ENCODE results near the gene CACNG4.
"Not testable (repeated sequence)": the region's sequence is repeated elsewhere in the genome, so short reads cannot be mapped to it uniquely, and the experiment has no call there.

CACNG4 gene

GRCh38 chr17:67018471-67019434 lies 54.2 kb downstream of the CACNG4 start:
- DNase-seq, result no peak

GRCh38 chr17:67019809-67020208 lies 55.3 kb downstream of the CACNG4 start:
- DNase-seq, result no peak

GRCh38 chr17:67020293-67020766 lies 55.8 kb downstream of the CACNG4 start:
- no peak for DNase-seq

GRCh38 chr17:67021196-67021595 lies 56.7 kb downstream of the CACNG4 start:
- DNase-seq, result no peak

- no peak for DNase-seq
Observed at GRCh38 chr17:67021743-67022450, 57.4 kb downstream of the CACNG4 start.

GRCh38 chr17:67022451-67022810 lies 57.9 kb downstream of the CACNG4 start:
- no peak for DNase-seq

- DNase-seq, result no peak
Observed at GRCh38 chr17:67024736-67025135, 60.2 kb downstream of the CACNG4 start.

GRCh38 chr17:67025216-67025792 lies 60.8 kb downstream of the CACNG4 start:
- no peak for DNase-seq

- no peak for DNase-seq
Observed at GRCh38 chr17:67026341-67026740, 61.8 kb downstream of the CACNG4 start.

- DNase-seq, result no peak
Observed at GRCh38 chr17:67027031-67027628, 62.6 kb downstream of the CACNG4 start.

- no peak for DNase-seq
Observed at GRCh38 chr17:67030641-67031040, 66.1 kb downstream of the CACNG4 start.

GRCh38 chr17:67032382-67032781 lies 67.9 kb downstream of the CACNG4 start:
- no peak for DNase-seq

GRCh38 chr17:67032985-67033384 lies 68.5 kb downstream of the CACNG4 start:
- no peak for DNase-seq

GRCh38 chr17:67033613-67034012 lies 69.1 kb downstream of the CACNG4 start:
- DNase-seq, result no peak

GRCh38 chr17:67035131-67036083 lies 70.9 kb downstream of the CACNG4 start:
- DNase-seq, result no peak

GRCh38 chr17:67038861-67039365 lies 74.4 kb downstream of the CACNG4 start:
- DNase-seq, result no peak

GRCh38 chr17:67040652-67041051 lies 76.1 kb downstream of the CACNG4 start:
- DNase-seq, result no peak

GRCh38 chr17:67041119-67041518 lies 76.6 kb downstream of the CACNG4 start:
- not testable (repeated sequence) for DNase-seq

GRCh38 chr17:67041531-67041930 lies 77.0 kb downstream of the CACNG4 start:
- no peak for DNase-seq

- no peak for DNase-seq
Observed at GRCh38 chr17:67041941-67042899, 77.7 kb downstream of the CACNG4 start.

- no peak for DNase-seq
Observed at GRCh38 chr17:67043283-67043682, 78.8 kb downstream of the CACNG4 start.

Measured in DMS53 (cell line).